Keratinocyte (primary cell): ENCODE measurements around the gene ZNF678. TPM values are rescaled to one million over a fixed set of nuclear protein-coding genes. Genes with fewer than 3 reads are reported as not detected.
"Not testable (repeated sequence)": the region's sequence is repeated elsewhere in the genome, so short reads cannot be mapped to it uniquely, and the experiment has no call there.

ENCODE experiments used
- DNase-seq: peaks from one replicate; pipeline ENCODE4 v3.0.0-alpha.2; 2011; ENCODE audit warnings: low read depth, missing footprints, low spot score
- FAIRE-seq: peaks from 2 replicates; lab custom pipeline; 2011; peaks lifted over from hg19 to GRCh38; lab: Jason Lieb, UNC
- H2AFZ ChIP-seq: 2 replicates; pipeline ENCODE4 v1.6.0; 2012; ENCODE audit warnings: low read length, control low read depth, inconsistent platforms; ENCODE audit not compliant: control insufficient read depth
- H3K27ac ChIP-seq: 2 replicates; pipeline ENCODE4 v1.5.1; 2011; ENCODE audit warnings: low read length; ENCODE audit not compliant: control insufficient read depth, insufficient read depth
- H3K27me3 ChIP-seq: 3 replicates; pipeline ENCODE4 v1.6.0; 2011; ENCODE audit warnings: low read length; ENCODE audit not compliant: control insufficient read depth, insufficient read depth; ENCODE audit errors: extremely low read depth
- H3K36me3 ChIP-seq, 2 experiments: 2 replicates in 1 of 2; 3 replicates in 1 of 2; pipeline ENCODE4 v1.5.1; 2011; ENCODE audit warnings: low read length in 2 of 2, mild to moderate bottlenecking in 1 of 2; ENCODE audit not compliant: control insufficient read depth in 2 of 2, insufficient read depth in 2 of 2; ENCODE audit errors: extremely low read depth in 1 of 2
- H3K4me1 ChIP-seq: 3 replicates; pipeline ENCODE4 v1.5.1; 2011; ENCODE audit warnings: low read length; ENCODE audit not compliant: control insufficient read depth, insufficient read depth; ENCODE audit errors: extremely low read depth
- H3K4me2 ChIP-seq: 3 replicates; pipeline ENCODE4 v1.6.0; 2011; ENCODE audit warnings: low read depth, low read length; ENCODE audit not compliant: control insufficient read depth, insufficient read depth; ENCODE audit errors: extremely low read depth
- H3K4me3 ChIP-seq, 3 experiments: fragments of 200-600 bp in 1 of 3; sonication (generic) in 1 of 3; 2 replicates in 2 of 3; 3 replicates in 1 of 3; pipeline ENCODE4 v1.5.1; 2011 to 2016; ENCODE audit warnings: low read length in 3 of 3, mild to moderate bottlenecking in 3 of 3, control low read depth in 2 of 3, inconsistent platforms in 1 of 3, low read depth in 1 of 3, mixed read lengths in 1 of 3, mixed run types in 1 of 3, moderate library complexity in 1 of 3; ENCODE audit not compliant: control insufficient read depth in 2 of 3, insufficient read depth in 2 of 3; ENCODE audit errors: extremely low read depth in 1 of 3
- H3K79me2 ChIP-seq: 2 replicates; pipeline ENCODE4 v1.6.0; 2012; ENCODE audit warnings: low read length; ENCODE audit not compliant: control insufficient read depth, insufficient read depth
- H3K9ac ChIP-seq: 3 replicates; pipeline ENCODE4 v1.6.0; 2011; ENCODE audit warnings: low read length; ENCODE audit not compliant: control insufficient read depth, insufficient read depth; ENCODE audit errors: extremely low read depth
- H3K9me1 ChIP-seq: 3 replicates; pipeline ENCODE4 v1.6.0; 2011; ENCODE audit warnings: low read length; ENCODE audit not compliant: control insufficient read depth, insufficient read depth; ENCODE audit errors: extremely low read depth
- H3K9me3 ChIP-seq: 2 replicates; pipeline ENCODE4 v1.5.1; 2012; ENCODE audit warnings: low read depth, low read length; ENCODE audit not compliant: control insufficient read depth
- H4K20me1 ChIP-seq: 3 replicates; pipeline ENCODE4 v1.6.0; 2011; ENCODE audit warnings: low read length; ENCODE audit not compliant: control insufficient read depth, insufficient read depth; ENCODE audit errors: extremely low read depth
- CTCF ChIP-seq, 3 experiments: IDR thresholded peaks in 1 of 3; conservative IDR thresholded peaks in 1 of 3; optimal IDR thresholded peaks in 1 of 3; 2 replicates in 2 of 3; 3 replicates in 1 of 3; pipeline versions ENCODE3 to v1.5.1; 2011; ENCODE audit warnings: low read length in 3 of 3, mild to moderate bottlenecking in 3 of 3, moderate library complexity in 2 of 3, control low read depth in 1 of 3, inconsistent platforms in 1 of 3; ENCODE audit not compliant: insufficient read depth in 2 of 3; ENCODE audit errors: extremely low read depth in 1 of 3
- EZH2 ChIP-seq: IDR thresholded peaks from one replicate; pipeline ENCODE4 v1.6.1; 2012; ENCODE audit warnings: inconsistent platforms, mild to moderate bottlenecking, low read length, moderate library complexity
- dilution Hi-C: fragments of 300-500 bp; cut with MboI; formaldehyde crosslinking; loops from one replicate; pipeline ENCODE4 v1.7.0; 2020; ENCODE audit warnings: low sequenced_read_pairs; ENCODE audit not compliant: extremely low pct_ligation_motif_present
- polyA plus RNA-seq, 5 experiments: library from polyadenylated mRNA; depleted of rRNA in 3 of 5; stranded (reverse) in 3 of 5; stranded (forward) in 1 of 5; unstranded in 1 of 5; fragments of >200 nt; gene quantifications; 1 replicate in 1 of 5; 2 replicates in 3 of 5; 3 replicates in 1 of 5; pipeline versions ENCODE4 v1.2.1 to v1.2.3, GENCODE V29; 2011 to 2012; ENCODE audit warnings: missing spikeins in 2 of 5, low read depth in 1 of 5, low replicate concordance in 1 of 5

Gene ZNF678
- polyA plus RNA-seq, 1 donor (not counting 4 experiments of a cell fraction or from before 2014, with no cell fraction given): 3.0 TPM

DNA sequence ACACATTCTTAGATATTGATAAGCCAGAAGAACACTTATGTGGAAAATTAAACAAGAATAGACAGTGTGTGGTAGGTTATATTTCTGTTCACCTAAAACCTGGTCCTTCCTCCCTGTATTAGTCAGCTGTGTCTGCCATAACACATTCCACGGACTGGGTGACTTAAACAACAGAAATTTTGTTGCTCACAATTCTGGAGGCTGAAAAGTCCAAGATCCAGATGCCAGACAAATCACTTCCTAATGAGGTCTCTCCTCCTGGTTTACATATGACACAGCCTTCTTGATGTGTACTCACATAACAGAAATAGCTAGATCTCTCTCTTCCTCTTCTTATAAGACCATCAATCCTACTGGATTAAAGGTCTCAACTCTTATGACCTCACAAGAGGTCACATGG, 146.1 kb downstream of the ZNF678 start:
- no peak overlapping the region for H3K4me2 ChIP-seq
- H4K20me1 ChIP-seq: no peaks in the 10 kb centered on the region
- TF ChIP-seq EZH2: no peak
- TF ChIP-seq CTCF (optimal IDR thresholded peaks at IDR 0.05 in 1 of 3, IDR thresholded peaks at IDR 0.05 in 1 of 3, conservative IDR thresholded peaks at IDR 0.05 in 1 of 3; ENCODE audit: extremely low read depth in 1 of 3, insufficient read depth in 2 of 3, low read length in 3 of 3): no peak
- DNase-seq (no peak), FAIRE-seq (no peak)
- H3K79me2 ChIP-seq: no peaks in the 10 kb centered on the region
- H3K9ac ChIP-seq: no peak overlapping the region
- no peaks in the 10 kb centered on the region for H3K27me3 ChIP-seq
- H3K4me1 ChIP-seq: no peaks in the 10 kb centered on the region
- no peak overlapping the region for H3K27ac ChIP-seq
- no peaks in the 10 kb centered on the region for H3K36me3 ChIP-seq
- no peak overlapping the region for H3K4me3 ChIP-seq
- H3K9me1 ChIP-seq: no peaks in the 10 kb centered on the region
- dilution Hi-C loops: no loop called here
- no peak overlapping the region for H2AFZ ChIP-seq
- peaks cover 3% of the 10 kb centered on the region for H3K9me3 ChIP-seq

GRCh38 chr1:227710474-227710873, 147.1 kb downstream of the ZNF678 start:
- H3K9me1 ChIP-seq, DNase-seq, H3K36me3 ChIP-seq, H3K4me2 ChIP-seq, H3K9ac ChIP-seq, H4K20me1 ChIP-seq, H3K79me2 ChIP-seq, dilution Hi-C loops, FAIRE-seq, H3K27ac ChIP-seq, H2AFZ ChIP-seq, H3K9me3 ChIP-seq, H3K4me3 ChIP-seq, H3K27me3 ChIP-seq, H3K4me1 ChIP-seq: not testable (repeated sequence)

- dilution Hi-C loops: no loop called here
- TF ChIP-seq EZH2: no peak
- no peak for TF ChIP-seq CTCF (optimal IDR thresholded peaks at IDR 0.05 in 1 of 3, IDR thresholded peaks at IDR 0.05 in 1 of 3, conservative IDR thresholded peaks at IDR 0.05 in 1 of 3; ENCODE audit: extremely low read depth in 1 of 3, insufficient read depth in 2 of 3, low read length in 3 of 3)
- Histone ChIP-seq H2AFZ (no peak overlapping the region), H3K27me3 (no peaks in the 10 kb centered on the region), H3K9ac (no peak overlapping the region), H3K36me3 (no peaks in the 10 kb centered on the region), H3K79me2 (no peaks in the 10 kb centered on the region), H4K20me1 (no peaks in the 10 kb centered on the region), H3K4me1 (no peaks in the 10 kb centered on the region), H3K9me1 (no peaks in the 10 kb centered on the region), H3K27ac (no peak overlapping the region), H3K4me2 (no peak overlapping the region), H3K9me3 (peaks cover 3% of the 10 kb centered on the region), H3K4me3 (no peak overlapping the region)
- DNase-seq (no peak), FAIRE-seq (no peak)
Observed at GRCh38 chr1:227712648-227713047, 149.3 kb downstream of the ZNF678 start.
